HG02798 (cell line): ENCODE measurements around the gene MYBBP1A.
"Not testable (repeated sequence)": the region's sequence is repeated elsewhere in the genome, so short reads cannot be mapped to it uniquely, and the experiment has no call there.

ENCODE experiments used
- ATAC-seq: cut with Tn5 transposase; IDR thresholded peaks from one replicate; pipeline ENCODE4 v1.9.1; 2021; ENCODE audit warnings: mild to moderate bottlenecking; ENCODE audit not compliant: unreplicated experiment, poor library complexity

MYBBP1A gene

GRCh38 chr17:4554997-4555799 is at the start of gene MYBBP1A:
MYBBP1A (minus strand) TSS chr17:4555384; CDS start chr17:4555324, 60 bp downstream.
- ATAC-seq, result peak; percentile 90

GRCh38 chr17:4604736-4605135 is 49.6 kb upstream of the MYBBP1A start:
- ATAC-seq, result not testable (repeated sequence)

GRCh38 chr17:4604111-4604644 is 49.0 kb upstream of the MYBBP1A start:
- no peak for ATAC-seq

DNA sequence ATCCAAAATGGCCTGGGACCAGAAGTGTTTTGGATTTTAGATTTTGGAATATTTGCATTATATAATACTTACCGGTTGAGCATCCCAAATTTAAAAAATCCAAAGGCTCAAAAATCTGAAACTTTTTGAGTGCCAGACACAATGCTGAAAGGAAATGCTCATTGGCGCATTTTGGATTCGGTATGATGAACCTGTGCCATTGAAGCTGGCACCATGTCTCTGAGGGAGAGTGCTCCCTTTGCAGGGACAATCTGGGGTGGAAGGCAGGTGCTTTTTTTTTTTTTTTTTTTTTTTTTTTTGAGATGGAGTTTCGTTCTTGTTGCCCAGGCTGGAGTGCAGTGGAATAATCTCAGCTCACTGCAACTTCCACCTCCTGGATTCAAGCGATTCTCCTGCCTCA is 46.9 kb upstream of the MYBBP1A start:
- no peak for ATAC-seq

GRCh38 chr17:4601326-4601725 is 46.1 kb upstream of the MYBBP1A start:
- ATAC-seq, result no peak

- no peak for ATAC-seq
Observed at GRCh38 chr17:4600563-4600962, 45.4 kb upstream of the MYBBP1A start.

- ATAC-seq, result no peak
Observed at GRCh38 chr17:4599505-4600281, 44.5 kb upstream of the MYBBP1A start.

DNA sequence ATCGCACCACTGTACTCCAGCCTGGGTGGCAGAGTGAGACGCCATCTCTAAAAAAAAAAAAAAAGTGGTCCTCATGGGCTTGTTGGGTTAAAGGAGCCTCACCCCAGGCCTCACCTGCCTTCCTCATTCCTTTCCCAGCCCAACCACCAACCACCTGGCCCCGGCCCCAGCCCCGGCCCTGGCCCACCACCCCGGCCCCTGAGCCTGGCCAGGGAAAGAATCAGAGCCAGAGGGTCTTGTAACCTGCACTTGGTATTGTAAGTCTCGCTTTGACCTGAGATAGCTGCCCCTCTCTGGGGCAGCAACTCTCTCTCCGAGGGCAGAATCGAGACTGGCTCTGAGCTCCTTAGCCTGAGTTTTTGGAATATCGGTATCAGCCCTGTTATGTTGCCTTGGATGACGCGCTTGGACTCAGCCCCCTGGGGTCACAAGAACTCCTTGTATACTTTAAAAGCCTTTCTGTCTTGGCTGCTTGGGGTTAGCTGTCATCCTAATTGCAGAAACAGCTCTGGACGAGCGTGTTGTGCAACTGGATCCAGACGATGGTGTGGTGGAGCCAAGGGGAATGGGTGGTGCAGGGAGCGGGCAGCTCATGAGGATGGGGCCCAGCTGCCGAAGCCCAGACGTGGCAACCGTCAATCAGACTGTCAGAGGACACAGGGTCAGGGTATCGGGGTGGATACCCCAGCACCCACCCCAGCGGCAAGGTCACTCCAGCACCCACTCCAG is 43.8 kb upstream of the MYBBP1A start:
- no peak for ATAC-seq

GRCh38 chr17:4597975-4598374 is 42.8 kb upstream of the MYBBP1A start:
- no peak for ATAC-seq

DNA sequence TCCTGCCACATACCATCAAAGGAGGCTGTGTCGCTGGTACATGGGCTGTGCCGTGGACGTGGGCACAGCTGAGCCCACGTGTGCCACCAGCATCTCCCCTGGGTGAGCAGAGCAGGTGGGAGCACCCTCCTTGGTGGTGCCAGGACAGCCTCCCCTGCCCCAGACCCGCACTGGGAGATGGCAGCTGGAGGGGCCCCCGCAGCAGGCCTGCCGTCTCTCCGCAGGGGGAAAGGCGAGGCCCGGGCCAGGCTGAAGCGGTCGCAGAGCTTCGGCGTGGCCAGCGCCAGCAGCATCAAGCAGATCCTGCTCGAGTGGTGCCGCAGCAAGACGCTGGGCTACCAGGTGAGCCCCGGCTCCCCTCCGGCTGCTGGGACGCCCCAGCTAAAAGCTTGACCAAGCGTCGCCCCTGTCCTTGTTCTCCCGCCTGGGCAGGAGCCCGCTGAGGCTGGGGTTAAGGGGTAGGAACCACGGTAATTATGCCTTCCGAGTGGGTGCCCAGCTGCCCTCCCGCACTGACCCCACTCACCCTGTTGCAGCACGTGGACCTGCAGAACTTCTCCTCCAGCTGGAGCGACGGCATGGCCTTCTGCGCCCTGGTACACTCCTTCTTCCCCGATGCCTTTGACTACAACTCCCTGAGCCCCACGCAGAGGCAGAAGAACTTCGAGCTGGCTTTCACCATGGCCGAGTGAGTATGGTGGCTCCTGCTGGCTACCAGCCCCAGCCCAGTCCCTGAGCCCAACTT is 41.6 kb upstream of the MYBBP1A start:
- no peak for ATAC-seq

- not testable (repeated sequence) for ATAC-seq
Observed at GRCh38 chr17:4595685-4596342, 40.6 kb upstream of the MYBBP1A start.

DNA sequence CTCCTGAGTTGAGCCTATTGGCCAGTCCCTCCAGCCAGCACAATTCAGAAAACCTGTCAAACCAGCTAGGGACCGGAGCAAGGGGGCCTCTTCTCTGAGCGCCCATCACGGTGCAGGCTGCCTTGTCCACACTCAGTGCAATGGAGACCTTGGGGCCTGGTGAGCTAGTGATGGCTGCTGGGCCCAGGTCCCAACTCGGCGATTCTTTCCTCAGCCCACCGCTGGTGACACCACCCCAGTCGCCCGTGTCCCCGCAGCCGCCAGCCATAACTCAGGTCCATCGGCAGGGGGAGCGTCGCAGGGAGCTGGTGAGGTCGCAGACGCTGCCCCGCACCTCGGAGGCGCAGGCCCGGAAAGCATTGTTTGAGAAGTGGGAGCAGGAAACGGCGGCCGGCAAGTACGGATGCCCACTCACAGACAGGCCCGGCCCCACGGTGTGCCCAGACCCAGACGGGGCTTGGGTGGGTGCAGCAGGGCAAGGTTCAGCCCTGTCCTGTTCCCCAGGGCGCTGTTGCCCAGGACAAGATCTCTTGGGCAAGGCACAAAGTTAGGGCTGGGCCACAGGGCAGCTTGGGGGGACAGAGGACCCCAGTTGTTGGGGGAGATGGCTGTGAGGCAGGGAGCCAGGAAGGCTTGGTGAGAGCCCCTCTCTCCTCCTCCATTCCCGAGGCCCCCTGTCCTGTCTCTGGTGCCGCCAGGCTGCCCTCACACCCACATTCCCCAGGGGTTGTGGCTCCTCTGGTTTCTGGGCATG is 39.9 kb upstream of the MYBBP1A start:
- ATAC-seq, result no peak

DNA sequence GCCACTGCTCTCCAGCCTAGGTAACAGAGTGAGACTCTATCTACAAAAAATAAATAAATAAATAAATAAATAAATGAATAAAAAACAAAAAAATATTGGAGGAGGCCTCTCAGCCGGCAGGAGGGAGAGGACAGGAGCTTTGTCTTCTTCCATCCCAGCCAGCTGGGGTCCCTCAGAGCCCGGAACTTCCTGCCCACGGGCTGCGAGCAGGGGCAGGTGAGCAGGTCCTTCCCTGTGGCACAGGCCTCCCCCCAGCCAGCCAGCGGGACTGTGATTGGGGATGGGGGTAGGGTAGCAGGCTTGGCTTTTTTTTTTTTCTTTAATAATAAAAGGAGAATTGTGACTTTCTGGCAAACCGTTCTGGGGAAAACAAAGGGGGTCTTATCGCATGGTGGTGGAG is 39.2 kb upstream of the MYBBP1A start:
- no peak for ATAC-seq

DNA sequence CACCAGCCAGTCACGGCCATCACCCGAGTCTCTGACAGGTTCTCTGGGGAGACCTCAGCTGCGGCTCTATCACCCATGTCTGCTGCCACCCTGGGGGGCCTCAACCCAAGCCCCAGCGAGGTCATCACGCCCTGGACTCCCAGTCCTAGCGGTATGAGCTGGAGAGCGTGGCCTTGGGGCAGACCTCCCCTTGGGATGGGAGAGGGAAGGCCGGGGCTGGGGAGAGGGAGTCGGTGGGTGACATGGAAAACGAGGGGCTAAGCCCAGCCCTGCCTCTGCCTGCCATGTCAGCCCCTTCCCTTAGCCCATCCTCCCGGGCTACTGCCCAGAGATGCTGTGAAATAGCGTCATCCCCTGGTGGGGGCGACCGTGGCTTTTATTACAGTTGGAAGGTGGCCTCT is 37.8 kb upstream of the MYBBP1A start:
- no peak for ATAC-seq

GRCh38 chr17:4592240-4593005 is 37.2 kb upstream of the MYBBP1A start:
- ATAC-seq, result no peak

DNA sequence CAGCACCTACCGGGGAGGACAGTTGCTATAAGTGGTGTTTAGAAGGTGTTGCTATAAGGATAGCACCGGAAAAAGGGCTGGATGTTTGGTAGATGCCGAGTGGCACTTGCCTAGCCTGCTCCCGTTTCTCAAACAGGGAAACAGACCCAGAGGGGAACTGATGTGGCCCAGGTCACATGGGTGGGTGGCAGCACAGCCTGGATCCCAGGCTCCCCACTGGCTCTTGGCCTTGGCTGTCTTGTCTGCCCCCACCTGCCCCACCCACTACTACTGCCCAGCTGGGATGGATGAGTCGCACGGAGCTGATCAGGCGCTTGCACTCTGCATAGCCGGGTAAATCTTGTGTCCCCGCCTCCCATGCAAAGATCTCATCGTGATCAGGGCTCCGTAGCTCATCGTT is 36.3 kb upstream of the MYBBP1A start:
- ATAC-seq, result no peak

- ATAC-seq, result no peak
Observed at GRCh38 chr17:4590981-4591453, 35.8 kb upstream of the MYBBP1A start.

- not testable (repeated sequence) for ATAC-seq
Observed at GRCh38 chr17:4590042-4590441, 34.9 kb upstream of the MYBBP1A start.
